Skin of body (tissue), 2 donors: ENCODE results near the gene POMT2. TPM values are rescaled to one million over a fixed set of nuclear protein-coding genes. Genes with fewer than 3 reads are reported as not detected.
"Not testable (repeated sequence)": the region's sequence is repeated elsewhere in the genome, so short reads cannot be mapped to it uniquely, and the experiment has no call there.

Source experiments
- DNase-seq: peaks from one replicate; lab custom pipeline; 2025; lab: John Stamatoyannopoulos, UW
- total RNA-seq: library from RNA; depleted of rRNA; stranded (reverse); fragments of >200 nt; gene quantifications from one replicate; pipeline ENCODE4 v1.2.3, GENCODE V29; 2014

The POMT2 gene
- total RNA-seq, 1 donor from 2014 or later = 17.1 TPM

- DNase-seq = no peak
Observed at GRCh38 chr14:77324816-77325745, 4.4 kb upstream of the POMT2 start.

GRCh38 chr14:77324289-77324688 lies 3.6 kb upstream of the POMT2 start:
- DNase-seq = no peak

- DNase-seq = no peak
Observed at GRCh38 chr14:77323571-77323970, 2.9 kb upstream of the POMT2 start.

- no peak for DNase-seq
Observed at GRCh38 chr14:77322951-77323350, 2.3 kb upstream of the POMT2 start.

GRCh38 chr14:77322250-77322902 lies 1.7 kb upstream of the POMT2 start:
- DNase-seq = no peak

- DNase-seq = peak; percentile 52
Observed at GRCh38 chr14:77319422-77319821, 1.3 kb downstream of the POMT2 start.

- DNase-seq = not testable (repeated sequence)
Observed at GRCh38 chr14:77318756-77319155, 1.9 kb downstream of the POMT2 start.

- no peak for DNase-seq
Observed at GRCh38 chr14:77318006-77318553, 2.6 kb downstream of the POMT2 start.

- DNase-seq = peak; percentile 13
Observed at GRCh38 chr14:77316872-77317301, 3.8 kb downstream of the POMT2 start.

GRCh38 chr14:77316195-77316505 lies 4.5 kb downstream of the POMT2 start:
- DNase-seq = no peak

- no peak for DNase-seq
Observed at GRCh38 chr14:77314539-77315457, 5.9 kb downstream of the POMT2 start.

- DNase-seq = peak; percentile 55
Observed at GRCh38 chr14:77314043-77314442, 6.6 kb downstream of the POMT2 start.

- DNase-seq = no peak
Observed at GRCh38 chr14:77313371-77313770, 7.3 kb downstream of the POMT2 start.

- DNase-seq = peak; percentile 4
Observed at GRCh38 chr14:77311217-77311616, 9.5 kb downstream of the POMT2 start.

- peak; percentile 31 for DNase-seq
Observed at GRCh38 chr14:77310026-77310425, 10.7 kb downstream of the POMT2 start.

- DNase-seq = no peak
Observed at GRCh38 chr14:77309131-77309530, 11.6 kb downstream of the POMT2 start.

GRCh38 chr14:77306851-77307496 lies 13.7 kb downstream of the POMT2 start:
- peak; percentile 42 for DNase-seq

- peak; percentile 17 for DNase-seq
Observed at GRCh38 chr14:77306416-77306815, 14.3 kb downstream of the POMT2 start.

GRCh38 chr14:77305696-77306095 lies 15.0 kb downstream of the POMT2 start:
- DNase-seq = no peak

- no peak for DNase-seq
Observed at GRCh38 chr14:77303417-77304156, 17.1 kb downstream of the POMT2 start.
